OCI-LY7 (cell line): Measurements from ENCODE around the gene EFCAB11.

Experiments used
- CTCF ChIP-seq: fragments of 200-600 bp; sonication (generic); conservative IDR thresholded peaks from 2 replicates; pipeline ENCODE4 v1.5.1; 2014; ENCODE audit warnings: mild to moderate bottlenecking, antibody characterized with exemption, low read length, moderate library complexity, mixed read lengths
- EZH2phosphoT487 ChIP-seq: fragments of 200-600 bp; sonication (generic); IDR thresholded peaks from 2 replicates; pipeline ENCODE4 v1.6.1; 2018; ENCODE audit warnings: low read depth, borderline replicate concordance, mild to moderate bottlenecking, mixed run types, antibody characterized with exemption, low read length, moderate library complexity, mixed read lengths

- TF ChIP-seq CTCF = no peak
- no peak for TF ChIP-seq EZH2phosphoT487
These were observed 157.4 kb downstream of the EFCAB11 start for GRCh38 chr14:89797148-89797547.
